Activated CD4-positive, CD25-positive, alpha-beta regulatory T cell treated with anti-CD3 and anti-CD28 coated beads, Interleukin-2, amount 50 U/mL, for 16 hours (primary cell): ENCODE results near the gene AUNIP.
A peak's percentile ranks its signal among the peaks of the same experiment; 100 is the strongest.

Experiments used
- DNase-seq: peaks from one replicate; pipeline ENCODE4 v3.0.0-alpha.2; 2020; ENCODE audit warnings: low read depth, low spot score

Gene AUNIP

DNA sequence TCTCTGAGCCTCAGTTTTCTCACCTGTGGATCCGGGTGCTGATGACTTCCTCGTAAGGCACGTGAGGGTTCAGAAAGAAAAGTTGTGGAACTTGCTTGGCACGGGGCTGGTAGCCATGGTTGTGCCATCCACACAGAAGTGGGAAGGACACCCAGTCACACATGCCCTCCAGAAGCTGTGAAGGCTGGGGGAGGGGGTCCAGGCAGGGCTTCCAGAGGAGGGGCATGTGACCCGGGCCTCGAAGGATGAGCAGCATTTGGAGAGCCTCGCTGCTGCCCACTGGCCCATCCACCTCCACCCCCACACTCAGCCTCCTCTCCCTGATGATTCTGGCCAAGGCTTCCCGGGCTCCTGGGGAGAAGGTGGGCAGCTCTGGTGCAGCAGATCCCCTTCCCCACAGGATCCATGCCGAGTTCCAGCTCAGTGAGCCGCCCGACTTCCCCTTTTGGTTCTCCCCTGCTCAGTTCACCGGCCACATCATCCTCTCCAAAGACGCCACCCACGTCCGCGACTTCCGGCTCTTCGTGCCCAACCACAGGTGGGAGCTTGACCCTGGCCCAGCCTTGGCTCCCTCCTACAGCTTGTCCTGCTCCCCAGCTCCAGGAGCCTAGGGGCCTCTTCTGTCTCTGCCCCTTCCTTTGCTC is 49.9 kb downstream of the AUNIP start:
- no peak for DNase-seq

DNA sequence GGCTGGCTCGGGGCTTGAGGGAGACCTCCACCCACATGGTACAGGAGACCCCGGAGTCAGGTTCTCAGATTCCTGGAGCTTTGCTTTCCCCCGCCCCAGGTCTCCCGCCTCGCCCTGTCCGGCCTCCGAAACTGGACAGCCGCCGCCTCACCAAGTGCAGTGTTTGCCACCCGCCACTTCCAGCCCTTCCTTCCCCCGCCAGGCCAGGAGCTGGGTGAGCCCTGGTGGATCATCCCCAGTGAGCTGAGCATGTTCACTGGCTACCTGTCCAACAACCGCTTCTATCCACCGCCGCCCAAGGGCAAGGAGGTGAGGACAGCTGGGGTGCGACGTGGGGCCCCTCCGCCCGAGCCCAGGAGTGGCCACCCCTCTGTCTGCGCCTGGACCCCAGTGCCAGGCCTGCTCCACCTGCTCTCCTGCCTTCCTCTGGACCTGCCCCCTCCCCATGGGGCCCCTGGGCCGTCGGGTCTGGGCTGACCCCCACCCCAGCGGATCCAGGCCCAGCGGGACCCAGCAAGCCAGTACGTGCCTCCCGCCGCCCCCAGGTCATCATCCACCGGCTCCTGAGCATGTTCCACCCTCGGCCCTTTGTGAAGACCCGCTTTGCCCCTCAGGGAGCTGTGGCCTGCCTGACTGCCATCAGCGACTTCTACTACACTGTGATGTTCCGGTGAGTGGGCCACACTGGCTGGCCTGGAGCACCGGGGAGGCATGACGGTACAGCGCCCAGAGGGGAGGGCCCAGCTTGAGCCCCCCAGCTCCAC is 50.6 kb downstream of the AUNIP start:
- DNase-seq: no peak

DNA sequence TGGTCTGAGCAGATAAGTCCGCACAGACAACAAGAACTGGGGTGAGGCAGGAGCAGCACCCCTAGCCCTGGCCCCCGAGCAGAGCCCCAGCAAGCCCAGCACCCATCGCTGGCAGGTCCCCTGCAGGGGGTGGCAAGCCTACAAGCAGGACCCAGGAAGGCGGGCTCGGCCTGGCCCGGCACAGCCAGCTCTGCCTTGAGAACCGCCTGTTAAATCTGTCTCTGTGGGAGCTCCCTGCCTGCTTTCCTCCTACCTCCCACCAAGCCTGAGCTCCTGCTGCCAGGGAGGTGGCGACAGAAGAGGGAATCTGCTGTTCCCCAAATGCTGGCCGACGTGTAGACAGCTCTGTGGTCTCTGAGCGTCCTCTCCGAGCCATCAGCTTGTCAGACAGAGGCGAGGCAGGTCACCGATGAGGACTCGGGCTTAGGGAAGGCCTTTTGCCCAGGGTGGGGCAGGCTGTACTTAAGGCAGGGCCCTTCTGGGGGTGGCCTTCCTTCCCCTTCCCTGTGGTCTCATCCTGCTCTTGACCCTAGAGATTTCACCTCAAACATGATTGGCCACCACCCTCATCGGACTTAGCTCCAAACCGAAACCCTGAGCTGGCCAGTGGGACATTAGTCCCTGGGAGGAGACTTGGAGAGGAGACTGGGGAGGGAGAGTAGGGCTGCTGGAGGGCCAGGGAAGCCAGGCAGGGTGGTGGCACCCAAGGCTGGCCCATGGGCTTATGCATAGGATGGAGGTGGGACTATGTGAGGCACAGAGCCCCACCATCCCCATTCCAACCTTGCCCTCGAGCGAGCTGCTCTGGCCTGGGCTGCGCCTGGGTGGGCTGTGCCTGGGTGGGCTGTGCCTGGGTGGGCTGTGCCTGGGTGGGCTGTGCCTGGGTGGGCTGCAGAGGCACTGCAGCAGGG is 51.5 kb downstream of the AUNIP start:
- no peak for DNase-seq

DNA sequence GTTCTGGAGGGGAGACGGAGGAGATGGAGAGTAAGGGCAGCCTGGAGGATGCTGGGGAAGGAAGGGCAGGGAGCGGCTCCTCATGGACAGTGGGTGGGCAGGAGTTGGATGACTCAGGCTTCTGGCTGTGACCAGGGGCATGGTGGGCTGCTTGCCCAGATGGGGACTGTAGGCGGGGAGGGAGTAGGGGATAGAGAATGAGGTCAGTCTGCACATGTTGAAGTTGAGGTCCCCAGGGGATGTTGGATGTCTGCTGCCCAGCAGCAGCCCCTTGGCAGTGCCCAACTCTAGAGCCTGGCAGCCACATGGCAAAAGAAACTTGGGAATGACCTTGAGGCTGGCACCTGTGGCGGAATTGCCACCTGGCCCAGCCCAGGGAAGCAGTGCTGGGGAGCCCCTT is 52.8 kb downstream of the AUNIP start:
- DNase-seq: no peak

DNA sequence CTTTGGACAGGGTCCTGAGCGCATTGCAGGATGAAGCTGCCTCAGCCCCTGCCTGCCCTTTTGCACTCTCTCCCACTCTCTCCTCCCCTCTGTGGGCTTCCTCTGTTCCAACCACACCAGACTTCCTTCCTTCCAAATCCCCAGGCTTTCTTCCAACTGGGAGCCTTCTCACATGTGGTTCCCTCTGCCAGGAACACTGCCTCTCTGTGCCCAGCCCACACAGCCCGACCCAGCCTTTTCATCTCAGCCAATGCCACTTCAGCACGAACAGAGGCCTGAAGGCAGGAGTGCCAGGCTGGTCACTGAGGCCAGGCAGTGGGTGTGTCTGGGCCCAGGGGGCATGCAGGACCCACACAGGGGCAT is 53.4 kb downstream of the AUNIP start:
- no peak for DNase-seq

DNA sequence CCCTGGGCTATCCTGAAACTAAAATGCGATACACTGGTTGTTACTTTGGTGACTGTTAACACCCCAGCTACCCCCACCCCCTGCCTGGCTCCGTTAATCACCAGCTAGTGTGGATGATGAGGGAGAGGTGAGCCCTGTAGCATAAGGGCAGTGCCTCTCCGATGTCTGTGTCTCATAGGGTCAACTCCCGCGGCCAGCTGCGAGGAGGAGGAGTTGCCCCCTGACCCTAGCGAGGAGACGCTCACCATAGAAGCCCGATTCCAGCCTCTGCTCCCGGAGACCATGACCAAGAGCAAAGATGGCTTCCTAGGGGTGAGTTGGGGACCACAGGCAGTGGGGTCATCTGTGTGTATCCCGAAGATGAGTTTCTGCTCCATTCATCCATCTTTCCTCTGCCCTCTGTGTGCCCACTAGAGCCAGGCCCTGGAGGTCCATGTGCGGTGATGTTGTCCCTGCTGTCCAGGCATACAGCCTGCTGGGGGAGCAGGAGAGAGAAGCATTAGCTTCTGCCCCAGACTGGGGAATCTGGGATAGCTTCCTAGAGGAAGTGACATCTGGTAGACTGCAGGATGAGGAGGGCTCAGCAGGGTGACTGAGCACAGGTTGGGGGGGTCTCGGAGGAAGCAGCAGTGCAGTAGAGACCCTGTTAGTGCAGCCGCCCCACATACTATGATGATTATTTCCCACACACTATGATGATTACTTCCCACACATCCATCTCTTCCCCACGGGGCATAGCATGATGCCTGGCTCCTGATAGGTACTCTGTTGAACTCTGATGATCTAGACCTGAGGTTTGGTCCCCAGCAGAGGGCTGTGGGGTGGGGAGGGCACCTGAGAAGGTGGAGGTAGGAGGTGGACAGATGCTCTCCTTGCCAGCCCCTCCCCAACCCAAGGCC is 54.0 kb downstream of the AUNIP start:
- no peak for DNase-seq

DNA sequence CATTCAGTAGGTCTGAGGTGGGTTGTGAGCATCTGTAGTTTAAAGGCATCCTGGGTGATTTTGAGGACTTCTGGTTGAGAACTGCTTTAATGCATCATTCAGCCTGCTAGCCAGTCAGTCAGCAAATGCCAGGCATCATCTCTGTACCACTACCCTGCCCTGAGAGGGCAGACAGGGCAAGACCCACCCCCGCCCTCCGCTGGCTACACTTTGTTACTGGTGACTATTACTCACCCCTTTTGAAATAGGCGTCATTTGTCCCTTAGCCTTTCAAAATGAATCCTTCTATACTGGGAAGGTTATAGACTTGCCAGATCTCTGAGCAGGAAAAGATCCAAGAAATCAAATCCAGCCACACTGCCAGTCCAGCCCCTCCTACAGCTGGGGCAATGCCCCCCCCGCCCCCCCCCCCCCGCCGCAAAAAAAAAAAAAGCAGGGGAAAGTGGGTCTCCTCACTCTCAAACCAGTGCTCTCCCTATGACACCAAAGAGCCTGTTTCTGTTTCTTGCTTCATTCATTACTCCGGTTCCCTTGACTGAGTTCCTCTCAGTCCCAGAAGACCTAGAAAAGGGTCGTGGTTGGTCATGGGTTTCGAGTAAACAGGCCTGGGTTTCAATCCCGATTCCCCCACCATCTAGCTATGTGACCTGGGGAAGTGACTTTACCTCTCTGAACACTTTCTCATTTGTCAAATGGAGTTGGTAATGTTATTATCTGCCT is 54.9 kb downstream of the AUNIP start:
- DNase-seq: no peak

DNA sequence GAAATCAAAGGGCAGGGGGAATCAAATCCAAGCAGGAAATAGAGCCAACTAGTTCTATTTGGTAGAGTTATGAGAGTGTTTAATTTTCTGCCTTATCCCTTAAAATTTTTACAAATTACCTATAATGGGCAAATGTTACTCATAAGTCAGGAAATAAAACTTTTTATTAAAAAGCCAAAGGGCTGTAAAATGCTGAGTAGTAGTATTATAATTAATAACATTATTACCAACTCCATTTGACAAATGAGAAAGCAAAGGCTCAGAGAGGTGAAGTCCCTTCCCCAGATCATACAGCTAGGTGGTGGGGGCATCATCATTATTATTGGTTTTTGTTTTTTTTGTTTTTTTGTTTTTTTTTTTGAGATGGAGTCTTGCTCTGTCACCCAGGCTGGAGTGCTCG is 55.9 kb downstream of the AUNIP start:
- DNase-seq: no peak

DNA sequence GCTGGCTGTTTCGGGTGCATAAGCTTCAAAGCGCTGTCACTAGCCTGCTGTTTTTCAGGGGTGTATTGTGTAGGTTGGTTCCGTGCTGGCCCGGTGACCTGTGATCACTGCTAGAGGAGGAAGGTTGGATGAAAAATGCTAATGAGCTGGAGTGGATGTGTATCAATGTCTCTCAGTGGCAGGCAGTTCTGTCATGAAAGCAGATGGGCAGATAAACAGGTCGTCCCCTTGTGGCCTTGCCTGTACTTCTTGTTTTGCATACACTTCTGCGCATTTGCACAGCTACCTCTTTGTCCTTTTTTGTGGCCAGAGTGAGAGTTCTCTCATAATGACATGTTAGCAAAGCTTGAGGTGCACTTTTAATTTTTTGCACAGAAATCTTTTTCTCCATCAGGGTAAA is 56.3 kb downstream of the AUNIP start:
- DNase-seq: no peak

DNA sequence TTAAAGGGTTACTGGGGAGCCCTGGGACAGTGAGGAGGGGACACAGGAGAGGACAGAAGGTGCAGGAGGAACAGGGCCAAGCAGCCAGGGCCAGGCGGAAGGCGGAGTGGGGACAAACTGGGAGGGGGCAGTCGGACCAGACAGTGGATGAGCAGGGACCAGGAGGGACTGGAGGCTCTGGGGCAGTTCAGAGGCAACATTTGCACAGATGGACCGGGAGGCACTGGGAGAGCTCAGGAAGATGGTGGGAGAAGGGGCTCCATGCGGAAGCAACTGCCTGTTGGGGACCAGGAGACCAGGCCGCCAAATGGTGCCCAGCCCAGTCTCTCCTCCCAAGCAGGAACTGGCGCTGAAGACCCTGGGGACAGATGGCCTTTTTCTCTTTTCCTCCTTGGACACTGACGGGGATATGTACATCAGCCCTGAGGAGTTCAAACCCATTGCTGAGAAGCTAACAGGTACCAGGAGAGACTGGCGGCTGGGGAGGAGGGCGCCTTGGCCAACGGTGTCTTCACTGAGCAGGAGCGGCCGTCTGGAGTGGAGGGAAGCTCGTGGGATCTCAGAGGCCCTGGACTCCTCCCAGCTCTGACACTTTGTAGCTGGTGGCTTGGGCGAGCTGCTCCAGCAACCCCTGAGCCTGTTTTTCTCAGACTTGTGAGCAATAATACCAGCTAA is 58.4 kb downstream of the AUNIP start:
- no peak for DNase-seq

DNA sequence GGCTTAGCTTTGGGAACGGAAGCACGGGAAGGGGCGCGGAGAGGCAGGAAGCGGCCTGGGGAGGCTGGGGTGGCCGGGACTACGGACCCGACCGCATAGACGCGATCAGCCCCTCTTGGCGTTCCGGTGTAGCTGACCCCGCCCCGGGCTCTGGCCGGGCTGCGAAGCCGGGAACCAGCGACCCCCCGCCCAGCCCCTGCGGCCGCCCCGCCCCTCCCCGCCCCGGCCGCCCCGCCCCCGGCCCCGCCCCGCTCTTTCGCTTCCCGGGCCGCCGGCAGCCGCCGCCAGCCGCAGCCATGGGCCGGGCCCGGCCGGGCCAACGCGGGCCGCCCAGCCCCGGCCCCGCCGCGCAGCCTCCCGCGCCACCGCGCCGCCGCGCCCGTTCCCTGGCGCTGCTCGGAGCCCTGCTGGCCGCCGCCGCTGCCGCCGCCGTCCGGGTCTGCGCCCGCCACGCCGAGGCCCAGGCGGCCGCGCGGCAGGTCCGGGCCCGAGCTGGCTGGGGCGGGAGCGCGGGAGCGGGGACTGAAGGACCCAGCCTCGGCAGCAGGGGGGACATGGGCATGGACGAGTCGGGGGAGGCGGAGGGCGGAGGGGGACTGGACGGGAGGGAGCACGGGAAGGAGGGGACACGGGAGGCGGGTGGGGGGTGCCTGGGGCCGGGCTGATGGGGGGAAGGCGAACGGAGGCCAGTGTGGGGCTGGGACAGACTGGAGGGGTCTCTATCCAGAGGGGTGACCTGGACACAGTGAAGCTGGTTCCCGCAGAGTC is 59.1 kb downstream of the AUNIP start, which contains the start of gene SELENON:
Gene SELENON (plus strand): TSS at position 259 of the 768 bp plus-strand sequence. CDS start 38 bp downstream, at position 297.
- no peak for DNase-seq

DNA sequence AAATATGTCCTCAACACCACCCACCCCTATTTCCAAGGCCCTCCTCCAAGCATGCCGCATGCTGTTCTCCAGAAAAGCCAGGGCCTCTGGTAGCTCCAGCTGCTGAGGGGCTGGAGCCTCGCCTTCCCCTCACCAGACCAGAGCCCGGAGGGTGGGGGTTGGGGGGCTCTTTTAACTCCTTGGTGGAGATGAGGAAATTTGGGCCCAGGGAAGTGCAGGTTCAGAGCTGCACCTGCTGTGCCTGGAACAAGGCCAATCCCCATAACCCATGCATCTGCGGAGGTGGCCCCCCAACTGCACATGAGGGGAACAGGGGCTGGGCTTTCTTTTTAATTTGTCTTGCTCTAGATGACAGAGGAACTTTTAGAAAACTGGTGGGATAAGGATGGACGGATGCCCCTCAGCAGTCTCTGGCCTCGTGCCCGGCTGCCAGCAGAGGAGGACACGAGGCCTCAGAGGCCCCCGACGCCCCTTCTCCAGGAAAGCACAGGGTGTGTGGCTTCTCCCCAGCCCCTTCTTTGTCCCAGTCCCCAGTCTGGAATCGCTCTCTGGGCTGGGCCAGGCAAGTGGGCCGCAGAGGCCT is 59.8 kb downstream of the AUNIP start:
- DNase-seq: no peak

DNA sequence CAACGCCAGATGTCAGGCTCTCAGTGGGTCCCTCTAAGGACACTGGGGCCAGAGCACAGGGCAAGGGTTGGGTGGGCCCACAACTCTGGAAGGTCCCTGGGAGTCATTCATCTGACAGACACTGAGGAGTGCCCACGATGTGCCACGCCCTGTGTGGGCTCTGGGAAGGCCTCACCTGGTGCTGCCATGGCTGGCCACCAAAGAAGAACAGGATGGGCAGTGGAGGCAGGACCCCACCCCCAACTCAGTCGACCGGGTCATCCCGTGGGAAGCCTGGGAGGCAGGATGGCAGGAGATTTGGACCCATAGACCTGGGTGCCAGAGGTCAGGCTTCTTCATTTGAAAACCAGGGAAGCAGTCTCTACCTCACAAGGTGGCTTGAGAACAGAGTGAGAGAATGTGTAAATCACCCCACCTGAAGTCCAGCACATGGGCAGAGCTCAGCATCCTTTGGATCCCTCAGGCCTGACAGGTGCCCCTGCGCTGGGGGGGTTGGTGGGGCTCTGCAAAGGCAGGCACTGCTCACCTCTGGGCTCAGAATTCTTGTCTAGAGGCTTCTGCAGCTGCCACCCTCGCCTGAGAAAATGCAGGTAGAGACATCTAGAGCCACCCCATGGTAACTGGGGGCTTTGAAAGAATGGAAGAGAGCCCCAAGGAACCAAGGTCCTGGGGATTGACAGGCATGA is 60.4 kb downstream of the AUNIP start:
- DNase-seq: no peak

DNA sequence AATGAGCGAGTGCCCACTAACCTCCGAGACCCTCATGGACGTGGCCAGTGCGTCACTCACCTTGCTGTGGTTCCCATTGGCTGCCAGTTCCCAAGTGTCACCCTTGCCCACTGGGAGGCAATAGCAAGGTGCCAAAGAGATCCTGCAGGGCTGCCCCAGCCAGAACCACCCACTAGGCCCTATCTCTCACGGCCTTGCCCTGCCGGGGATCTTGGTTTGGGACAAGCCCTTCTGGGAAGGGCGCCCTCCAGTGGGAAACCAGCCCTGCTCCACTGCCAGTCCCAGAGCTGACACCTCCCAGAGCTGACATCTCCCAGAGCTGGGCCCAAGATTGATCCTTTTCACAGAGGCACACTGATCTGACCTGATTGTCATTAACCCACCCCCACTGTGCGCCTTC is 61.3 kb downstream of the AUNIP start:
- DNase-seq: no peak

DNA sequence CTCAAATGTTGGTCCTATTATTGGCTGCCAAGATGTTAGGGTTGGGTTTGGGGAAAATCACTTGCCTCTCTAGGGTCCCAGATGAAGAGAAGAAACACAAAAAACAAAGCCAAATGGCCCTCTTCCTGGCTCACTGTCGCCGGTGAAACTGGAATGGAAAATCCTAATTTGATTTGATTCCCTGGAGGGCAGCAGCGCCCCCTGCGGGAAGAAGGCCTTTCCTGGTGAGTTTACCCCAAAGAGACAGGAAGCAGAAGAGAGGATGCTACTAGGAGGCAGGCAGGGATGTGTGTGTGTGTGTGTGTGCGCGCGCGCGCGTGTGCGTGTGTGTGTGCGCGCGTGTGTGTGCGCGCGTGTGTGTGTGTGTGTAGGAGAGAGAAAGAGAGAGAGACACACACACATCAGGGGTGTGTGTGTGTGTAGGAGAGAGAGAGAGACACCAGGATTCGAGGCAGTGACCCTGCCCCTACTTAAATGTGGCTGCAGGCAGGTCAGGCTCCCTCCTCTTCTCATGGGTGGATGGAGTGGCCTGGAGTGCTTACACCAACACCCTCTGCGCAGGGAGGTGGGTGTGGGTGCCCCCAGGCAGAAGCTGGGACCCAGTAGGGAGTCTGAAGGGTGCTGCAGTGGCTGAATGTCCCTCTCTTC is 62.3 kb downstream of the AUNIP start:
- DNase-seq: peak; percentile 74

DNA sequence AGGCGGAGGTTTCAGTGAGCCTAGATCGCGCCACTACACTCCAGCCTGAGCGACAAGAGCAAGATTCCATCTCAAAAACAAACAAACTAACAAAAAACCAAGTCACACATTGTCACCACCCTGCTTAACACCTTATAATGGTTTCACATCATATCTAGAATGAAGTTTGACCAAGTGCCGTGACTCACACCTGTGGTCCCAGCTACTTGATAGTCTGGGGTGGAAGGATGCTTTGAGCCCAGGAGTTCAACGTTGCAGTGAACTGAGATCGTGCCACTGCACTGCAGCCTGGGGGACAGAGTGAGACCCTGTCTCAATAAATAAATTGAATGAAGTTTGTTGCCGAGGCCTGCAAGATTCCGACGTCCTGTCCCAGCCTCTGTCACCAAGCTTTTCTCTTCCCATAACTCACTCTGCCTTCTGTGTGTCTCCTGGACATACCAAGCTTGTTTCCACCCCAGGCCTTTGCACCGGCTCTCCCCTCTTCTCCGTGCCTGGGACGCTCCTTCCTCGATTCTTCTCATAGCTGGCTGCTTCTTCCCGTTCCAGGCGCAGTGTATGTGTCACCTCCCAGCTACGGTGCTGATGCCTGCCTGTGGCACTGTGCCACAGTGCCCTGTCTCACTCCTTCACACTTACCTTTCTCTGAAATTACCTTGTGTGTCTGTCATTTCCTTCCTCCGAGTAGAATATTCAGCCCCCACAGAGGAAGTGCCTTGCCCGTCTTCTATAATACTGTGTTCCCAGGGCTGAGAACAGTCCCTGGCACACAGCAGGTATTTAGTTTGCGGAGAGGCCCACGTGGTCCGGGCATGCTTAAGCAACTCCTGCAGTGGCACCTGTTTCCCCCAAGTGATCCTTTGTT is 63.1 kb downstream of the AUNIP start:
- no peak for DNase-seq

DNA sequence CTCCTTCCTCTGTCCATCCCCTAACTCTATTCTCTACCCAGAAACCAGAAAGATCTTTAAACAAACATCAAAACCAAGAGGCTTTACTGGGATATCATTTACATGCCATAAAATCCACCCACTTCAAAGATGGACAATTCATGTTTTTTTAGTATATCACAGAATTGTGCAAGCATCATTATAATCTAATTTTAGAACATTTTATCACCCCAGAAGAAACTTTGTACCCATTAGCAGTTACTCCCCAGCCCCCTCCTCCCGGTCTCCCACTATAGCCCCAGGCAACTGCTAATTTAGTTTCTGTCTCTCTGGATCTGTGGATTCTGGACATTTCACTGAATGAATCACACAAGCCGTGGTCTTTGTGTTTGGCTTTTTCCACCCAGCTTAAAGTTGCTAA is 64.0 kb downstream of the AUNIP start:
- DNase-seq: no peak
